Endometrial microvascular endothelial cells (primary cell): ENCODE data around the gene PALD1. TPM values are rescaled to one million over a fixed set of nuclear protein-coding genes. Genes with fewer than 3 reads are reported as not detected.

Source experiments
- in situ Hi-C: cut with HindIII; loops from 2 replicates; pipeline ENCODE4 v1.10.0; 2017; ENCODE audit warnings: low sequenced_read_pairs, low pct_unique_long_range_greater_than_20kb; ENCODE audit errors: inconsistent ontology term
- total RNA-seq: library from RNA; depleted of rRNA; stranded (reverse); fragments of >200 nt; gene quantifications from one replicate; pipeline ENCODE4 v1.2.3, GENCODE V29; 2015; ENCODE audit errors: inconsistent ontology term

PALD1 gene
- total RNA-seq, 1 donor from 2014 or later, result 5.3 TPM

DNA sequence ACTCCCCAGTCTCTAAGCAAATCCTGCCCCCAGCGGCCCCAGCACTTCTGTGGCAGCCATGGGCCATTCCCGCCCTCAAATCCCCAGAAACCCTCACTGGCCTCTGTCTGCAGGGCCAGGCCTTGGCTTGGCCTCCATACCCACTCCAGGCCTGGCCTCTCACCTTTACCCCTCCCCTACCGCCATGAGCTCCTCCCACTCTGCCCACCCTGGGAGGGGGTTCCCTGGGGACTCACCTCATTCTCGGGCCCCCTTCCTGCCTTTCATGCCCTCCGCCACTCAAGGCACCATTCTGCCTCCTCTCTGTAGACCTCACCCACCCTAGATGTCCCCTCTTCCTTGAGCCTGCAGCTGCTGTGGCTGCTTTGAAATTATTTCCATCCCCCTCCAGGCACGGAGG, 83.0 kb downstream of the PALD1 start:
- in situ Hi-C loops, result no loop called here

DNA sequence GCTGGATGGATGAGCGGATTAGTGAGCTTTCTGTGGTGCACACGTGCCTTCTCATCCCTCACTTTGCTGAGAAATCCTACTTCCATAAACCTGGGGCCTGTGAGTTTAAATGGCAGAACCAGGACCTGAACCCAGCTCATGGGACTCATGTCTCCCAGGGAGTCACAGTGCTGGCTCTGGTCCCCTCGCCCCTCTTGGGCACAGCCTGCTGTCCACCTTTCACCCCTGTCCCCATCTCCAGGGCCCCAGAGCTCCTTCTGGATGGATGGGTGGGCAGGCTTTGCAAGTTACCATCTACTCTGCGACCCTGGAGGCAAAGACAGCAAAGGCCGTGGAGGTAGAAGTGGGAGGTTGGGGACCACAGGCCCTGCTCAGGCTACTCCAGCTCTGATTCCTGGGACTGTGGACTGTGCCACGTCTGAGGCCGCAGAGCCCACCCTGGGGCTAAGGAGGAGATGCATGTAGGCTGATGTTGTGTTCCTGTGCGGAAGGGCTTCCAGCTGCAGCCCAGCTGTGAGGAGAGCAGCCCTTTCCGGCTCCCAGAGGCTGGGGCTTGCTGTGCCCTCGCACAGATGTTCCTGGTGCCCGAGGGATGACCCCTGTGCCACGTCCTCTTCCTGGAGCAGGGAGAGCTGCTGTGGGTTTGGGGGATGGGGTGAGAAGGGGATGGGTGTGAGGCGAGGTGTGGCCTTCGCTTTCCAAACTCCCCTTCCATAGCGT, 83.6 kb downstream of the PALD1 start:
- in situ Hi-C loops, result no loop called here

DNA sequence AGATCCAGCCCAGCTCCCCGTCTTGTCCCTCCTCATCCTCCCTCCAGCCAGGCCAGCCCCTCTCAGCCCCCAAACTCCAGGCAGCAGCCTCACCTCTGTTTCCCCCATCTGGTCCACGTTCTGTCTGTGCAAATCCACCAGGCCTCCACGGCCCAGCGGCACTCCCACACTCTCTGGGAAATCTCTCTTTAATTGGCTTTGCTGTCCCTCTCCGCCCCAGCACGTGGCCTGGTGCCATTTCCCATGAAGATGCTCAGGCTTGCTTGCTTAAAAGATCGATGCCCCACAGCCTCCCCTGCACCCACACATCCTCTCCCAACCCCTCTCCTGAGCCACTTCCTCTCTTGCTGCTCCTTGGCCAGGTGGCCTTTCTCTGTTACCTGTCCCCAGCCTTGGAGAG, 84.7 kb downstream of the PALD1 start:
- in situ Hi-C loops, result no loop called here

DNA sequence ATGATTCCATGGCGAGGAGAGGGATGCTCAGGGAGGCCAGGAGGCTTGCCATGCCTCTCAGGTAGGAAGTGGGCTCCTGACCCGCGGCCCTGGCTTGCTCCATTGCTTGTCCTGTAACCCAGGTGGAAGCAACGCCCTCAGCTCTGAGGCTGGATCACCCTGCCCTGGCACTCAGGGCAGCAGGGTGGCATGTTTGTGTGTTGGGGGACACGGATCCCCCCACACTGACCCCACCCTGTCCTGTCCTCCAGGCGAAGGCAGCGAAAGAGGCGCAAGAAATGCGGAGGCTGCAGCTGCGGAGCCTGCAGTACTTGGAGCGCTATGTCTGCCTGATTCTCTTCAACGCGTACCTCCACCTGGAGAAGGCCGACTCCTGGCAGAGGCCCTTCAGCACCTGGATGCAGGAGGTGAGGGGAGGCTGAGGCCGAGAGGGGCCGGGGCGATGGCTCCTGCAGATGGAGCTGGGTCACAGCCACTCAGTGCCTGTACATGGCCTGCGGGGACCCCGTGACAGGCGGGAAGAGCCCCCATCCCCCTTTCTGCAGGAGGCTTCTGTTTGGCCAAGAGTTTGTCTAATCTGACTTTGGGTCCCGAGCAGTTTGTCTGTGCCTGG, 85.7 kb downstream of the PALD1 start:
- in situ Hi-C loops, result no loop called here

DNA sequence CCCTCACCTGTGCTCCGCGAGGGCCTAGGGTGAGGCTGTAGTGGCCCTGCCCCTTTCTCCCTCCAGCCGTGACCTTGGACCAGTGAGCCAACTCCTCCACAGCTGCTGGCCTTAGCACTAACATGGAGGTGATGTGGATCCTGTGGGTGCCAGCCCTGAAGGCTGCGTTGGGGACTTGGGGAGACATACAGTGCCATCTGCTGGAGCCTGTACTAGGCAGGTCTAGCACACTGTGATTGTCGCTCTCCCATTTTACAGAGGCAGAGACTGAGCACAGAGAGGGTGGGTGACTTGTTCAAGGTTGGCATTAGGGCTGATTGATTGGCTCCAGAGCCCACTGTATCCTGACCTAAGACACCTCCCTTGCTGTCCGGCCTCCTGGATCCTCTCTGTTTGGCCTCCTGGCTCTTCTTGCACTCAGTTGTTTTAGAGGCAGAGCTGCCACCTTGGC, 86.4 kb downstream of the PALD1 start:
- in situ Hi-C loops, result no loop called here

DNA sequence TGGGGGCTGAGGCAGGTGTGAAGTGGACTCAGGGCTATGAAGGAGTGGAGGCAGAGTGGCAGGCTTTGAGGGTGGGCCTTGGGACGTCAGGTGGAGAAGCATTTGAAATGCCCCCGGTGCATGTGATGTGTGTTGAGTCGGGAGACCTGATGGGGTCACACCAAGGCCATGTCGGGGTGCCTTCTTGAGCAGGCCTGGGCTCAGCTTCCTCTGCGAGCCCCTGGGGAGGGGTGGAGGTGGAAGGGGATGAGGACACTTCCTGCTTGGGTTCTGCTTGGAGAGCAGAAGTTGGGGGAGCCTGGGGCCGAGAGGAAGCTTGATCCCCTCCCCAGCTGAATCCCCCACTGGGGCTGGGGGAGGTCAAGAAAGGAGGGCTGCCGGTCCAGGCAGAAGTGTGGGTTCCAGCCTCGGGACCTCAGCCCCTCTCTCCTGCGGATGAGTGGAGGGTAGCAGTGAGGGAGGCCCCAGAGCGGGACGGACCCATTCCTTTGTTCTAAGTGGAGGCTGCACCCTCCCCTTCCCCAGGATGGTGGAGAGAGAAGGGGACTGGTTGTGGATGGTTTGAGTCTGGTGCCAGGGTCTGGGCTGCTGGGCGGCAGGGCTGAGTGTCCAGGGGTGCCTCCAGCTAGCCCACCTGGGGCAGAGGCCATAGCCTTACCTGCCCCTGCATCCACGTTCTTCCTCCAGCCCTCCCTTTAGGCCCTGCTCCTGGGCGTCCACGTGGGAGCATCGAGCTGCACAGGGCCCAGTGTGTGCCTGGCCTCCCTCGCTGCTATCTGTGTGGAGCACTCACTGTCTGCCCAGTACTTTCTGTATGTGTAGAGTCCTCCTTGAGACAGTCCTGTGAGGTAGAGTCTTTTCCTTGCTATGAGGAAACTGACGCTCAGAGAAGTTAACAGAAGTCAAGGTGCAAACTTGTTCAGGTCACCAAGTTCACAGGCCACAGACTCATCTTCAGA, 87.3 kb downstream of the PALD1 start:
- in situ Hi-C loops, result no loop called here

DNA sequence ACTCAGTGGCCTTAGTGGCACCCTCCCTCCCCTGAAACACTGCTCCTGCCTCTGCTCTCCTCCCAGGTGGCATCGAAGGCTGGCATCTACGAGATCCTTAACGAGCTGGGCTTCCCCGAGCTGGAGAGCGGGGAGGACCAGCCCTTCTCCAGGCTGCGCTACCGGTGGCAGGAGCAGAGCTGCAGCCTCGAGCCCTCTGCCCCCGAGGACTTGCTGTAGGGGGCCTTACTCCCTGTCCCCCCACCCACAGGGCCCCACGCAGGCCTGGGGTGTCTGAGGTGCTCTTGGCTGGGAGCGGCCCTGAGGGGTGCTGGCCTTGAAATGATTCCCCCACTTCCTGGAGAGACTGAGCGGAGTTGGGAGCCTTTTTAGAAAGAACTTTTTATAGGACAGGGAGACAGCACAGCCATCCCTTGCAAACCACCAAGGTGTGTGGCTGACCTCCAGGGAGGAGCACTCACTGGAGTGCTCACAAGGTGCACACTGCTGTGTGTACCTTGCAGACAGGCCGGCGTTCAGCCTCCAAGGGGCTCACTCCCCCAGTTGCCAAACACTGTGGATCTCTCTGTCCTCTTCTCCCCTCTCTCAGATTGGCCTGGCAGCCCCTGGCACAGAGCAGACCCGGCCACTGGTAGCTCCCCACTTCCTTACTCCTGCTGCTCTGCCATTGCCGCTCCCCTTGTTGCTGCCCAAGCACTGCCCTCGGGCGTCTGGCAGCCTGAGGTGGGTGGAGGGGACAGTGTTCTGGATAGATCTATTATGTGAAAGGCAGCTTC, 88.1 kb downstream of the PALD1 start:
- in situ Hi-C loops, result no loop called here

DNA sequence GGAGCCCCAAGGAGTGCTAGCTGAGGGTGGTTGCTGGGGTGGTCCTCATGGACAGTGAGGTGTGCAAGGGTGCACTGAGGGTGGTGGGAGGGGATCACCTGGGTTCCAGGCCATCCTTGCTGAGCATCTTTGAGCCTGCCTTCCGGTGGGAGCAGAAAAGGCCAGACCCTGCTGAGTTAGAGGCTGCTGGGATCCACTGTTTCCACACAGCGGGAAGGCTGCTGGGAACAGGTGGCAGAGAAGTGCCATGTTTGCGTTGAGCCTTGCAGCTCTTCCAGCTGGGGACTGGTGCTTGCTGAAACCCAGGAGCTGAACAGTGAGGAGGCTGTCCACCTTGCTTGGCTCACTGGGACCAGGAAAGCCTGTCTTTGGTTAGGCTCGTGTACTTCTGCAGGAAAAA, 89.0 kb downstream of the PALD1 start:
- in situ Hi-C loops, result no loop called here

DNA sequence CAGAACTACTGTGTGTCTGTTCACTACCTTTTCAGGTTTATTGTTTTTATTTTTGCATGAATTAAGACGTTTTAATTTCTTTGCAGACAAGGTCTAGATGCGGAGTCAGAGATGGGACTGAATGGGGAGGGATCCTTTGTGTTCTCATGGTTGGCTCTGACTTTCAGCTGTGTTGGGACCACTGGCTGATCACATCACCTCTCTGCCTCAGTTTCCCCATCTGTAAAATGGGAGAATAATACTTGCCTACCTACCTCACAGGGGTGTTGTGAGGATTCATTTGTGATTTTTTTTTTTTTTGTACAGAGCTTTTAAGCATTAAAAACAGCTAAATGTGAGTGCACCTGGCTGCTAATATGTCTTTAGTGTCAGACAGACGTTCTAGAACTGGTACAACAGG, 89.5 kb downstream of the PALD1 start:
- in situ Hi-C loops, result no loop called here

DNA sequence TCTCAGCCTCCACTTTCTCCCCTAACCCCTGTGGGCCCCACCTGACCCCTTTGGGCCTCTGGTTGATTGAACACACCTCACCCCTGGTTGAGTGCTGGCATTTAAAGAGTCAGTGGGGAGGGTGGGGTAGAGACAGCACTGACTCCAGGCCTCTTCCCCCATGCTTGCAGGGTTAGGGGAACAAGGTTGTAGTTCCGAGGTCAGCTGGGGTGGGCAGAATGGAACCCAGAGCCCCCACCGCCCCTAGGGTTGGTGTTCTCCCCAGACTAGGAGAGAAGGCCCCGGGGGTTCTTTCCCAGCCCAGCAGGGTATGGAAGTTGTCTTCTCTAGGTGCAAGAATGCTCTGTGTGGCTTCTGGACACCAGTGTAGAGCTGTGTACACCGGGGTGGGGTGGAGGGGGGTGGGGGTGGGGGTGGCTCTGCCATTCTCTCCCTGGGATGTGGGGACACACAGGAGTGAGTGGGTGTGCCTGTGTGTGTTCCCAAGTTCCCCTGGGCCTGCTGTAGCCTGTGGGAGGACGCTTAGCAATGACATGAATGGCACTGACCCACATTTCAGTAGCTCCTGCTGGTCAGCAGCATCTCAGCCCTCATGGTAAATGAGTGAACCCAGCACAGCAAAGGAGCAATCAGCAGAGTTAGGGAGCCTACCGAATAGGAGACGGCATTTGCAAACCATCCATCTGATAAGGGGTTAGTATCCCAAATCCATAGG, 90.4 kb downstream of the PALD1 start:
- in situ Hi-C loops, result no loop called here

DNA sequence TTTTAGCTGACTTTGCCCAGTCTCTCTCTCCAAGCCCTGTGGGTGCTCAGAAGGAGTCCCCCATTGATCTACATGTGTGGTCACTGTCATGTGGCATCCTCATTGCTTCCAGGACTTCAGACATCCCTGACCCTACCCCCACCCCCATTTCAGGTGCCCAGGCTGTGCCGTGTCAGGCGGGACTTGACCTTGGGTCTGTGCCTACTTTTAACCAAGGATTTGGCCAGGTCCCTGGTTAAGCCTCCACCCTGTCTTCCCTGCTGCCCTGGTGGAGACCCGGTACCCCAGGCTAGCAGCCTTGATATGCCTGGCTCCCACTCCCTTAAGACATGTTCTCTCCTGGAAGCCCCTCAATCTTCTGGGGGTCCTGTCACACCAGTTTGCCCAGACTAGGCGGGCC, 92.7 kb downstream of the PALD1 start:
- in situ Hi-C loops, result no loop called here

DNA sequence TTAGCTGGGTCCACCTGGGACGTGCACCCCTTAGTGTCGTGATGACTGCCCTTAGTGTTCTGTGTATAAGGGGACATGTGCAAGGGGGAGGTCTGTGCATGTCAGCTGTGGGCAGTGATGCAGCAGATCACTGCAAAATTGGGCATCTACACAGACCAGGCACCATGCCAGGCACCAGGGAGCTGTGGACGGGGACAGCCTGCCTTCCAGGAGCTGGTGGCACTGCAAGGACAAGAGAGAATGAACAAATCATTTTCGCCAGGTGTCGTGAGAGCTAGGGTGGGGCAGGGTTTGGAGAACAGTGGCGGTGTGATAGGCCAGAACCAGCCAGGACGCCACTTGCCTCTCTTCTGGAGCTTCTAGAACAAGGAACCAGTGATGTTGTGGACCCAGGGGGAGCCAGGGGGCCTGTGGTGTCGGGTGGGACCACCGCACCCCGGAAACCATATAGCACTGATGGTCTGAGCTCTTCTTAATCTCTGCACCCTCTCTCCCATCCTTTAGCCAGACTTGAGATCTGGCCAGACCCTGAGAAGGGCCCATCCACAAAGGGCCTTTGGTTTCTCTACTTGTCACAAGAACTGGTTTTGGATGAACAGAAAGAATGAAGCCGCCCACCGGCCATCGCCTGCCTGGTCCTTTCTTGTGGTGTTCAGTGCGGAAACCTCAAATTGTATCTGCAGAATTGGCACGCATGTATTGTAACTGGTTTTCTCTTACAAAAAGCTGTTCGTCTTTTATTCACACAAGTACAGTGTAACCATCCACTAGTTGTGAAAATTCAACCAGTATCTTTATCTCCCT, 93.3 kb downstream of the PALD1 start:
- in situ Hi-C loops, result no loop called here

DNA sequence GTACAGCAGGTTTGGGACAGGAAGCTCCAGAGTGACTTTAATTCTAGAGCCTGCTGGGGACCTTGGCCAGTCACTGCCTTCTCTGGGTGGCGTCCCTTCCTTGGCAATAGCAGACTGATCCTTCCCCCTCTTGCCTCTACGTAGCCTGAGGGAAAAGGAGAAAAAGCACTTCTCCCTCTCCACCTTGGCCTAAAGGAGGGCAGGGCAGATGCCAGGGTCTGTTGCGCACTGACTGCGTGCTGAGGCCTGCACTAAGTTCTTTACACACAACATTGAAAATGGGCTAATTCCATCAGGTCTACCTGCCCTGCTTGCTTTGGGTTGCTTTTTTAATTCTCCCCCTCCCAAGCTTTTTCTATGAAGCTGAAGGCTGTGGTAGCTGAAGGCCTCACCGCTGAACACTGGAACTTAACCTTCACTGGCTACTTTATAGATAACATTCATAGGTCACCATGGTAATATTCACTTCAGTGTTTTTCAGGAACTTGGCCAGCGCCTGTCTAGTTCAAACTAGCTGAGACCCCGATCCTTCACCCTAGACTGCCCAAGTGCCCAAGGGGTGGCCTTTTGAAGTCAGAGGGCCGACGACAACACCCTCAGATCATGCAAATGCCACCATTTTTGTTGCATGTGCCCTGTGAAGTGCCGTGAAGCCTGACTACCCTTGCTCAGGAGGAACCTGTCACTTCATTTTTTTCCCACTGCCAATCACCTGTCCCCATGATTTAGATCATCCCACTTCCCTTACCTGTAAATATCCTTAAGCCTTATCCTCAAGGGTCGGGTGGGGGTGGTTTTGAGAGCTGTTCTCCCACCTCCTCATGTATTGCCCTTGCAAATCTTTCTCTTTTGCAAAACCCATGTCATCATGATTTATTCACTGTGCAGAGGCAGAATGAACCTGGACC, 95.3 kb downstream of the PALD1 start:
- in situ Hi-C loops, result no loop called here

DNA sequence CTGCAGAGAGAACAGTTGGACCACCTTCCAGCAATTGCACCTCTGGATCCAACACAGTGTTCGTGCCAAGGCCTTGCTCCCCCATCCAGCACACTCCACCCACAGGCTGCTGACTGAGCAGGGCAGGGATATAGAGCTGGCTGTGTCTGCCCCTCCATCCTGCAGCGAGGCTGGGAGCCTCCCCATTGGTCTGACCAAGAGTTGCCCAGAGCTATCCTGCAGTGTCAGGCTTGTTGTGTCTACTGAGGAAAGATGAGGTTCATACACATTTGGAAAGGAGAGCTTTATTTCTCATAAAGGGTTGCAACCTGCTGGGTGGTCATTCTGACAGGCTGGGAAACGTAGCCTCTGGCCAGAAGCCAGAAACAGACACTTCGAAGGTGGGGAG, 96.9 kb downstream of the PALD1 start:
- in situ Hi-C loops, result no loop called here

DNA sequence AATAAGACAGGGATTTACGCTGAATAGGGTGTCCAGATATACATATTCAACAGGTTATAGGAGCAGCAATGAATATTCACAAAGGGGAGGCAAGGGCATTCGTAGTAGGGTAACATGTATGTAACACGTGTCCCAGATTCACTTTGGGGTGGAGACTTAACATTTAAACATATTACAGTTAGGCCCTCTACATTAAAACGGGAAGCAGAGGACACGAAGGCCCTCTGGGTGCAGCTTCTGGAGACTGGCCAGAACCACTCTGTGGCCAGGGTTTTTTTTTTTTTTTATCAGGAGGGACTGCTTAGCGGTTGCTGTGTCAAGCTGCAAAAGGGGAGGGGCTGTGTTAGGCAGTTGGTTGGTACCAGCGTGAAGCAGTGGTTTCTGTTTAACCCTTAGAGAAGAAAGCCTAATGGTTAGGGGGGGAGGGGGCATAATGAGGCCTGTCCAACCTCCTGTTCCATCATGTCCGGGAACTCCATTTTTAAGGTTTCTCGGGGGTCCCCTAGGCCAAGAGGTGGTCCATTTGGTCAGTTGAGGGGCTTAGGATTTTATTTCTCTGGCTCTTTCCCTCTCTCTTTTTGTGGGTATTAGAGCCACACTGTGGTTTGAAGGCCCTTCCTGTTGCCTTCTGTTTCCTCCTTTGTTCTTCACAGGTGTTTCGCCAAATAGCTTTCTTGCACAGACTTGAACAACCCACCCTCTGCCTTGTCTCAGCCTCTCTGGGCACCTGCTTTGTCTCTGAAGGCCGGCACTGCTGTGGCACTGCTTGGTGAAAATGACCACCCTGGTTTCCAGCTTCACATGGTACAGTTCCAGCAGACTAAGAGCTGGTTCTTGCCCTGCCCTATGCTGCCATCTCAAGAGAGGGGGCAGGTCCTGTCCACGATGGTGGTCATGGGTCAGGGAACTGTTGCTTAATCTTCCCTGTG, 97.6 kb downstream of the PALD1 start:
- in situ Hi-C loops, result no loop called here
